NCI-H1105 treated with DMSO at 0.1 percent for 48 hours (cell line): ENCODE data around the gene CALML6.
"Not testable (repeated sequence)": the region's sequence is repeated elsewhere in the genome, so short reads cannot be mapped to it uniquely, and the experiment has no call there.

Experiments
- DNase-seq: peaks from one replicate; lab custom pipeline; 2025; lab: John Stamatoyannopoulos, UW

Gene CALML6, protein sequence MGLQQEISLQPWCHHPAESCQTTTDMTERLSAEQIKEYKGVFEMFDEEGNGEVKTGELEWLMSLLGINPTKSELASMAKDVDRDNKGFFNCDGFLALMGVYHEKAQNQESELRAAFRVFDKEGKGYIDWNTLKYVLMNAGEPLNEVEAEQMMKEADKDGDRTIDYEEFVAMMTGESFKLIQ

DNA sequence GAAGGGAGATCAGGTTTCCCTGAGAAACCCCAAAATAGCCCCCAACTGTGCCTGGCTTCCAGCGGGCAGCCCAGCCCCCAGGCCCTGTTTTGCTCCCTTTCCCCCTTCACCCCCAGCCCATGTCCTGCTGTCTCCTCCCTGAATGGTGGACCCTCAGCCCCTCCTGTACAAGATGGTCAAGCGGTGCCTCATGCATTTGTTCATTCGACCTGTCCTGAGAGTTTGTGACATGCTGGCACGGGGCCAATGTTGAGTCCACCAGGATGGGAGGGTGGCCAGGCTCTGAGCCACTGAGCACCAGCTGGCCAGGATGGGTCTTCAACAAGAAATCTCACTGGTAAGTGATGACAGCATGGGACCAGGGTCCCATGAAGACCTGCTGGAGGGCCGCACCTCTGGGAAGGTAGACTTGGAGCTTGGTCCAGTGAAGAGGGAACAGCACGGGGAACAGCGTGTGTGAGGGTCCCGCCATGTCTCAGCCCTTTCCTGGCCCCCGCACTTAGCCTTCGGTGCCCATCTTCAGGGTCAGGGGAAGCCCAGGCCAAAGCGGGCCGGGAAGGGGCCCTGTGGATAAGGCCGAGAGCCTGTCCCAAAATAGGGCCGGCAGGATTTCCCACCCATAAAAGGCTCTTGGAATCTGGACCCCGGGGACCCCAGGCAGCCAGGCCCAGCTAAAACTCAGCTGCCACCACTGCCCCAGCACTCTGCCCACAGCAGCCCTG, at the start of gene CALML6:
Gene CALML6, plus strand, starts transcription at position 290 of the 722 bp plus-strand sequence. Its CDS starts 21 bp downstream, at position 311.
- DNase-seq, result no peak

DNA sequence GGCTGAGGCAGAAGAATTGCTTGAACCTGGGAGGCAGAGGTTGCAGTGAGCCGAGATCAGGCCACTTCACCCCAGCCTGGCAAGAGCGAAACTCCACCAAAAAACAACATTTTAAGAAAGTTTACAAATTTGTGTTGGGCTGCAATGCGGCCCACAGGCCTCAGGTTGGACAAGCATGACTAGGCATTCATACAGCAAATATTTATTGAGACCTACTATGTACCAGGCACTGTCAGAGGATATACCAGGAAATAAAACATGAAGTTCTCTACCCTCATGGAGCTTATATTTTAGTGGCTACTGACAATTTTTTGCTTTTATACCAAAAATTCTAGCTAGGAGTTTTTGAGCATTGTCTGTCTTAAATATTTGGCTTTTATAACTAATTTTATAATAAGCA, 47.9 kb upstream of the CALML6 start:
- DNase-seq, result no peak

DNA sequence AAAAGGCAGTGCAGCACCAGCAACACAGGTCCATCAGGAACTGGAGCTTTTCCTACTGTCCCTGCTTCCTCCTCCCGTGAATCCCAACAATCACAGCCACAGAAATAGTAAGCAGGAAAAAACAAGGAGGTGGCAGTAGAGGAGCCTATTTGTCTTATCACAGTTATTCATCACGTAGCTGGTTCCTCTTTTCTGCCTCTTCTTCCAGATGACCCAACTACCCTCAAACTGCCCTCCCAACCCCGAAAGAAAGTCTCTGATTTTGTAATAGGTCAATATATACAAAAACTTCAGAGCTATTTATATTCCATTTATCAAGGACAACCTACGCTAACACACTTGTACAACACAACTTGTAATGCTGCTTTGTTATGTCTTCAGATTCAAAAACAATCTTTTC, 45.6 kb upstream of the CALML6 start:
- DNase-seq, result no peak

DNA sequence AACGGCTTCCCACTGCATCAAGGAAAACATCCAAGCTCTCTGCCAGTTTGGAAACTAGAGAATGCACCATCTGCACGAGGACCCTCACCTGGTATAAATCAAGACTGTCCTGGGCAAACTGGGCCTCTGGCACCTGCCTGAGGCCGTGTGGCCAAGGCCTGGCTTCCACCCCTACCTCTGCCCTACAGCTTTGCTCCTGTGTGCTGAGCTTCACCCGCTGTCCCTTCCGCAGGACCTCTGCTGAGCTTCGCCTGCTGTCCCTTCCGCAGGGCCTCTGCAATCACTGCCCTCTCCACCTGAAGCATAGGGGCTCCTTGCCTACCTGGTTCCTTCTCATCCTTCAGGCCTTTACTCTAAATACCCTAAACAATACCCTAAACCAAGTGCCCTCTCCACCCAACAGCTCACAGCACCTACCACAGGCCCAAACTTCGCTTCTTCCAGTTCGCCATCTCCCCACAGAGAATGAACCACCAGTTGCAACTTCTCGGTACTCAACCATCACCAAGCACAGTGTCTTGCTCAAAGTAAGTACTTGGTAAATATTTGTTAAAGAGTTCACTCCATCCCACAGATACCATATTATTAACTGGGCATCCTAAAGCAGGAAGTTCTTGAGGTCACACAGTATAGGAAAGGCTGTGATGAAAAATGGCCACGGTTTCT, 42.6 kb upstream of the CALML6 start:
- DNase-seq, result no peak

DNA sequence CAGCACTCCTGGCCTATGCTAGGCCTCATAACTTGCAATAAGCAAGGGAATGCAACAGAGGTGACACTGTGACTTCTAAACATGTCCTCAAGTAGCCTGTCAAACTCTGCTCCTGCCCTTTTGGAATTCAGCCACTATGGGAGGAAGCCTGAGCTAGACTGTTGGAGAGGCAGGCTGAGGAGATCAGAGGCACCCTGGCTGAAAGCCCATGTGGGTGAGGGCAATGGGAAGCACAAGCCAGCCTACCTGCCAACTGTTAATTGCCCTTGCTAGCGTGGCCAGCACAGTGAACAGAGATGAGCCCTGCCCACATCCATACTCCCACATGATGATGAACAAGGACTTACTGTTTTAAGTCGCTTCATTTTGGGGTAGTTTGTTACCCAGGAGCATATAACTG, 41.9 kb upstream of the CALML6 start:
- DNase-seq, result no peak

DNA sequence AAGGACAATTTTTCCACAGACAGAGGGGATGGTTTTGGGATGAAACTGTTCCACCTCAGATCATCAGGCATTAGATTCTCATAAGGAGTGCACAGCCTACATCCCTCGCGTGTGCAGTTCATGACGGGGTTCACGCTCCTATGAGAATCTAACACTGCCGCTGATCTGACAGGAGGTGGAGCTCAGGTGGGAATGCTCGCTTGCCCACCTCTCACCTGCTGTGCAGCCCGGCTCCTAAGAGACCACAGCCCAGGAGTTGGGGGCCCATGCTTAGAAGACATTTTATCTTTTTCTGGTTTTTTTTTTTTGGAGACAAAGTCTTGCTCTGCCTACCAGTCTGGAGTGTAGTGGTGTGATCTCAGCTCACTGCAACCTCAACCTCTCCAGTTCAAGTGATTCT, 40.2 kb upstream of the CALML6 start:
- DNase-seq, result no peak

DNA sequence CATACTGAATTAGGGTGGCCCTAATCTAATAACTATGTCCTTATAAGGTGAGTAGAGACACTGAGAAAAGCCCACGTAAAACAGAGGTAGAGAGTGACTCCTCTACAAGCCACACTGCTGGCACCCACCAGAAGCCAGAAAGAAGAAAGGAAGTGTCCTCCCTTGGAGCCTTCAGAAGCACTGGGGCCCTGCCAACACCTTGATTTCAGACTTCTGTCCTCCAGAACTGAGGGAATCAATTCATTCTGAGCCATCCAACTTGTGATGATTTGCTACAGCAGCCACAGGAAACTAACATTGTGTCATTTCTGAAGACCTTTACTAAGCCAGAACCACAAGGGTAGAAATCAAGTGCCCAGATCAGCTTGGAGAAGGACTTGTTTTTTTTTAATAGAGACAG, 39.1 kb upstream of the CALML6 start:
- DNase-seq, result no peak

DNA sequence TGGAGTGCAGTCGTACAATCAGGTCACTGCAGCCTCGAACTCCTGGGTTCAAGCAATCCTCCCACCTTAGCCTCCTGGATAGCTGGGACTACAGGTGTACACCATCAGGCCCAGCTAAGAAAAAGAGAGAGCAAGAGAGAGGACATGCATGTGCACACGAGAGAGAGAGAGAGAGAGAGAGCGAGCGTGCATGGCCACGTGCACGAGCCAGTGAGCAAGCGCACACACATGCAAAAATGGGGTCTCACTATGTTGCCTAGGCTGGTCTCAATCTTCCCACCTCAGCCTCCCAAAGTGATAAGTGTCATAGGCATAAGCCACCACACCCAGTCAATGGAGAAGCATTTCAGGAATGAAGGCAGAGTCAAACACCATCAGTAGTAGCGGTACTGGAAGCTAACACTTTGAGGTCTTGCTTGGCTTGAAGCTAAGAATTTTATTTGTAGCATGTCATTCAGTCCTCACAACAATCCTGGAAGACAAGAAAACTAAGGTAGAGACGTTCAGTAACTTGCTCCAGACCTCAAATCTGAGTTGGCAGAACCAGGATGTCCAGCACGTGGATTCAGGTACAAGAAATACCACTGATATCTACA, 38.6 kb upstream of the CALML6 start:
- DNase-seq, result no peak

DNA sequence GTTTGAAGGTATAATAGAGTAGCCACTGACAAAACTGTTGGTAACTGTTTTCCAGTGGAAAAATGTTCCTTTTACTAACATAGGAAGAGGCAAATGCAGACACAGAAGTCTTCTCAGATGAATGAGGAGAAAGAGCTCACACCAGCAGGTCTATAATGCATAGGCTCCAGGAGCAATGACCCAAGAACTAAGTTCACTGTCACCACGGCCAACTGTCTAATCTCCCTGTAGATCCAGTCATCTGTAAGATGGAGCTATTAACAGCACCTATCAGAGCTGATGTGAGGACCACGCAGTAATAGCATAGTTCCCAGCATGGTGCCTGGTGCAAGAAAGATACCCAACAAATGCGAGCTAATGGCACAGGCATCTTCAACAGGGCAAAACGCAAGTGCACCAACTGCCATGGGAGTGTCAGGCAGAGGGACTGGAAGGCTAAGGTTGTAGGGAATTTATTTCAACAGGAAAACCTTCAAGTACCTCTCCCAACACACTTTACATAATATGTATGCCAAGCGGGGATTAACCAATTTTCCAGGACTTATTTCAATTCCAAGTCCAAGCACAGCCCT, 37.1 kb upstream of the CALML6 start:
- no peak for DNase-seq

DNA sequence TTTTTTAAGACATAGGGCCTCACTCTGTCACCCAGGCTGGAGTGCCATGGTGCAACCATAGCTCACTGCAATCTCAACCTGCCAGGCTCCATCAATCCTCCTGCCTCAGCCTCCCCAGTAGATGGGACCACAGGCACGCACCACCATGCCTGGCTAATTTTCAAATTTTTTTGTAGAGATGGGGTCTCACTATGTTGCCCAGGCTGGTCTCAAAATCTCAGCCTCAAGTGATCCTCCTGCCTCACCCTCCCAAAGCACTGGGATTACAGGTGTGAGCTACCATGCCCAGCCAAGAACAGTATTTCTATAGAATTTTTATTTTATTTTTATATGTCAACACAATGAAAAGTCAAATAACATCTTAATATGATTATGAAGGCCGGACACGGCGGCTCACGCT, 35.1 kb upstream of the CALML6 start:
- no peak for DNase-seq

DNA sequence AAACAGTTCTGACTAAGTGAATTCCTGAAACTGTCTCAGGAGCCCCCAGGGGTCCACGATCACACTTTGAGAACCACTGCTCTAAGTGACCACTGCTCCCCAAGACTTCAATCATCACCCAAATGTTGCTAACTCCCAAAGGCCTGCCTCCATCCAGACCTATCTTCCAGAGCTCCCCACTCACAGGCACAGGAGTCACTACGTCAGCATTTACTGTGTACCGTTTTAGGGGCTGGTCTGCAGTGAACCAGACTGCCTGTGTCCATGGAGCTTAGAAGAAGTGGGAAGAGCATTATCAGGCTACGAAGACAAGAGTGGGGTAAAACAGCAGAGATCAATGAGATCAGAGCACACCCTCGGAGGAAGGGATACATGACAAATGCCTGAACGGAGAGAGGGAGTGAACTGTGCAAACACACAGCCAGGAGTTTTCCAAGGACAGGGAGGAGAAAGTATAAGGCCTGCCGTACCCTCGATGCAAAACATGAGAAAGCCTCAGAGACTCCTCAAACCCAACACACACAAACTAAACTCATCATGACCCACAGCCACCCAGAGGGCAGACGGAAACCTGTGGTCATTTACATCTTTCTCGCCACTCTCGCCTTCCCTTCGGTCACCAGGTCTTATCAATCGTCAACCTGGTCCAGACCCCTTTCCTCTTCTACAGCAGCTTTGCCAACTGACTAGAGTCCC, 34.3 kb upstream of the CALML6 start:
- DNase-seq, result no peak

DNA sequence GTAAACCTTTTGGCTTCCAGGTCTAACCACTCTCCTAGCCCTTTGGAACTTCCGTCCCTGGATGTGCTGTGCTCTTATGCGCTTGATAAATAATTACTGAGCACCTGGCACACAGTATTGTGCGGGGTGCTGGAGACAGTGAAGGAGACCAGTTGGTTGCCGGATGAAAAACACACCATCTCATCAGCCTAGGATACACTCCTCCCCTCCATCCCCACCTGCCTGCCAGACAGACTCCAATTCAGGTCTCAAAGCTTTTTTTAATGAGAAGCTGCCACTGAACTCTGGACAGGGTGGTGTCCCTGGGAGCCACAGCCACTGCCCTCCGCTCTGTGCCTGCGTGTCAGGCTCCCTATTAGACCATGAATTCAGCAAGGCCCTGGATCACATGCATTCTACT, 33.3 kb upstream of the CALML6 start:
- DNase-seq, result no peak

DNA sequence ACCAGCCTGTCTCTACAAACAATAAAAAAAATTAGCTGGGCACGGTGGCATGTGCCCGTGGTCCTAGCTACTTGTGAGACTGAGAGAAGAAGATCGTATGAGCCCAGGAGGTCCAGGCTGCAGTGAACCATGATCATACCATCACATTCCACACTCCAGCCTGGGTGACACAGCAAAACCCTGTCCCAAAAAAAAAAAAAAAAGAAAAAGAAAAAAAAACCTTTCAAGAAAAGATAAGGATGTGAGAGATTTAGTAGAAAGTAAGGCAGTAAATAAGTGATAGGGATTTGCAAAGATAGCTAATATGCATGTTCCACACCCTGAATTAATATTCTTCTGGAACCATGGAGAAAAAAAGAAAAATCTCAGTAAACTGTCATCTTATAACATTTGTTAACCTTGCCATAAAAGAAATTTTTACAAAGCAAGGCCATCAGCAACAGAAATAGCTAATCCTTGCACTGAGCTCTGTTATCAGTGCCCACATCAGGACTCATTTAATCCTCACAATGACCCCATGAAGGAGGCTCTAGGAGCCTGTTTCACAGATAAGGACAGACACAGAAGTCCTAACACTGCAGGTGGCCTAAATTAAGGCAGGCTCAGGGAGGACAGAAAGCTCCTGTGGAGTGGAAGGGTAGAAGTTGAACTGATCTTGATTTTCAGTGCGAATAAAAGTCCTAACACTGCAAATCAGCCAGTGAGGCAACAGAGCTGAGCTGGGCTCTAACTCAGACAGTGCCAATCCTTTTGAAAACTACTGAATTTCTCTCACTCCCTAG, 31.8 kb upstream of the CALML6 start:
- no peak for DNase-seq

DNA sequence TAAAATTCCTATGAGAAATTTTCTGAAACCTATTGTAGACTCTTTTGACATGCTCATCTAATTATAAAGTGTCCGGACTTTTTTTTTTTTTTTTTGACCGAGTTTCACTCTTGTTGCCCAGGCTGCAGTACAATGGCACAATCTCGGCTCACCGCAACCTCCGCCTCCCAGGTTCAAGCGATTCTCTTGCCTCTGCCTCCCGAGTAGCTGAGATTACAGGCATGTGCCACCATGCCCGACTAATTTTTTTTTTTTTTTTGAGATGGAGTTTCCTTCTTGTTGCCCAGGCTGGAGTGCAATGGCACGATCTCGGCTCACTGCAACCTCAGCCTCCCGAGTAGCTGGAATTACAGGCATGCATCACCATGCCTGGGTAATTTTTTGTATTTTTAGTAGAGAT, 31.2 kb upstream of the CALML6 start:
- DNase-seq, result not testable (repeated sequence)

DNA sequence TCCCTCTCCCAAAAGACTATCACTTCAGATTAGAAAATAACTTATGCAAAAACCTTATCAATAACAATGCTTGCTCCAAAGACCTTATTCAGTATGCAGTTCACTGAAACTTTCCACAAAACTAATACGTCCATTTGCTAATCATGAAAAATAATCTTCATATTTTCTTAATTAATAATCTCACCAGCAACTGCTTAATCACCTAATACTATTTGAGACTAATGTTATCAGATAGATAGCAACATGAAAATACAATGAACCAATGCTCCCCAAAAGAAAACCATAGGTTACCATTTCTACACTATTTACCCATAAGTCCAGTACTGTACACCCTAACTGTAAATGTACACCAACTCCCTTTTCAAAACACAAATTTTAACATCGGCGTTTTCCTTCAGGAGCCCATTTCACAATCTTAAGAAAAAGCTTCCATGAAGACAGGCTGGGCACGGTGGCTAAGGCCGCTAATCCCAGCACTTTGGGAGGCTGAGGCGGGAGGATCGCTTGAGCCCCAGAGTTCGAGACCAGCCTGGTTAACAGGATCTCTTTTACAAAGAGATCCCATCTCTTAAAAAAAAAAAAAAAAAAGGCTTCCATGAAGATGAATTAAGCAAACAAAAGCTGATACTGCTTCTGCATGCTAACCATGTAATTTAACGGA, 25.8 kb upstream of the CALML6 start:
- DNase-seq, result no peak

DNA sequence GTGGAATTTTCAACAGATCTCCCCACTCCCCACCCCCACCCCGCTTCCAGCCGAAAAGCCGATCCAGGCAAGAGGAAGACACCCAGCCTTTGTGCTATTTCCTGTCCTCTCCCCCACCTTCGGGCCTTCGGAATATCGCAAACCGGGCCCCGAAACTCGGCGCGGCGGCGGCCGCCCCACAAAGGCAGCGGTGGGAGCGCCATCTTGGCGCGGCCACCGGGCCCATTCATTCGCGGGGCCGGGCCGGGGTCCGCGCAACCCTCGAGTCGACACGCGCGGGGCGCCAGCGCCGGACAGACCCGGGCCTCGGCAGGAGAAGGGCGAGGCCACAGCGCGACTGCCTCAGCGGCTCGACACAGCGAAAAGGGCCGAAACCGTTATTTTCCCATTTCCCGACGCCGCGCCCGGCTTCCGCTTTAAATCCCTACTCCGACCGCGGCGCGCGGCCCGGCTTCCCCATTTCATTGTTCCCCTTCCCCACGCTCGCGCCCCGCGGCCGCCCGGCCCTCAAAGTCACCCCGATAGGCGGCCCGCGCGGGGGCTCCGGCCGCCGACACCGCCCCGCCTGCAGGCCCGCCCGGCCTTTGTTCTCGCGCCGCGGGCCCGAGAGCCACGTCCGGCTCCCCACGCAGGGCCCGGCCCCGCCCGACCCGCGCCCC, 25.1 kb upstream of the CALML6 start:
- DNase-seq, result no peak

DNA sequence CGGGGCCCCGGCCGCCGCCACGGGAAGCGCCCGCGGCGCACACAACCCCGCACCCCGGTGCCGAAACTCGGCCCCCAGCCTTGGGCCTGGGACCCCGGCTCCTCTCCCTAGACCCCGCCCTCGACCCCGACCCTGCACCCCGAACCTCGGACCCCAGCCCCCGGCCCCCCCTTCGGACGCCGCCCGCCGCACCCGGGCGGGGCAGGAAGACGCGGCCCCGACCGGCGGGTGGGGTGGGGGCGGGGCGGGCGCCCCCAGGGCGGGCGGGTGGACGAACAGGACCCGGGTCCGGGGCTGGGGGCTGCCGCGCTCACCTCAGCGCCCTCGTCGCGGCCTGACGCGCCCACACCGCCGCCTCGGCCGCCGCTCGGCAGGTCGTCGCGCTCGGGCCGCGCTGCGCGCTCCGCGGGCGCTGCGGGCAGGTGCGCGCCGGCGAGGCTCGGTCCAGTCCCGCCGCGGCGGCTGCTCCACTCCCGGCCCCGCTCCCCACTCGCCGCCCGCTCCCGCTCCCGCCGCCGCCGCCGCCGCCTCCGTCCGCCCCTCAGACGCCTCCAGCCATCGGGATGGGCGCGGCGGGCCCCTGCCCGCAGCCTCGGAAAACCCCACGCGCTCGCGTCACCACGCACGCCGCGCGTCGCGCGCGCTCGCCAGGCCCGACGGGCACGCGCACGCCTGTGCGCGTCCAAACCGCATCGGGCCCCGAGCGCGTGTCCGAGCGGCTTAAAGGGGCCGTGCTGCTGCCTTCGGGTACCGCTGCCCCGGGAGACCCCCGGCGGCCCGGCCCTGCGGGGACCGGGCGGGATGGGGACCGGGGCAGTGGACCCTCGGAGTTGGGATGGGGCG, 24.3 kb upstream of the CALML6 start, which contains the start of gene GNB1:
Gene GNB1, minus strand, starts transcription at position 582 of the 843 bp plus-strand sequence. CDS start 65,634 bp downstream, outside the sequence.
- DNase-seq, result peak; percentile 82

DNA sequence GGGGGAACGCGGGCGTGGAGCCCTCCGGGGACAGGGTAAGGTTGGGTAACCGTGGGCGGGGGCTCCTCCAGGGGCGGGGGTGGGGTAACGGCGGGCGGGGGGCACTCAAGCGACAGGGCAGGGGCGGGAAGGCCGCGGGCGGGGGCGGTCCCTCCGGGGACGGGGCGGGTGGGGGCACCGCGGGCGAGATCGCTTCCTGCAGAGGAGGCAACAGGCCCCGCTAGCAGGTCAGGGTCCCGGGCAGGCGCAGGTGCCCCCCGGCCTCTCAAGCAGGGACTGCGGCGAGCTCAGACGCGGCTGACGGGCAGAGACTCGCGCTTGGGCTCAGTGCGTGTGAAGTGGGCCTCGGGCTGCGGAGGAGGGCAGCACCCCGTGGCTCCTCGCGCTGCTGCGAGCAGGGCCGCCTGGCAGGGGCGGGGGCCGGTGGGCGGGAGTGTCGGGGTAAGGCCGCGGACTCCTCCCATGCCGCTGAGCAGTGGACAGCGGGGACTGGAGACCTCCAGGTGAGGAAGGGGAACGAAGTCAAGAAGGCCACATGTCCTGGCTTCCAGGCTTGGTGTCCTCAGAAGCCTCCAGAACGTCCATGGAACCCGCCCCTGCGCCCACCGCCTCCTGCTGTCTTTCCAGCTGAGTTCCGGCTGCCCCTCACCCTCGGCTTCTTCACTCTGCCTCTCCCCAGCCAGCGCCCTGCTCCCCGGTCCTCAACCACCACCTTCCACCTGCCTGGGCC, 23.5 kb upstream of the CALML6 start:
- peak; percentile 46 for DNase-seq
